ENCODE results near the gene FXR1. TPM values are rescaled to one million over a fixed set of nuclear protein-coding genes. Genes with fewer than 3 reads are reported as not detected.

The FXR1 gene
- total RNA-seq, 1 experiment from 2014 or later, result 245 TPM

- TF ChIP-seq ERG (CRISPR knock-in tag; IDR thresholded peaks at IDR 0.05) (no peak), NFYB (CRISPR knock-in tag; conservative IDR thresholded peaks at IDR 0.05; ENCODE audit: low read depth) (no peak), RELA (CRISPR knock-in tag; IDR thresholded peaks at IDR 0.05; ENCODE audit: borderline replicate concordance) (no peak), NFE2L1 (CRISPR knock-in tag; IDR thresholded peaks at IDR 0.05) (no peak)
- TF ChIP-seq, protein P1, sequence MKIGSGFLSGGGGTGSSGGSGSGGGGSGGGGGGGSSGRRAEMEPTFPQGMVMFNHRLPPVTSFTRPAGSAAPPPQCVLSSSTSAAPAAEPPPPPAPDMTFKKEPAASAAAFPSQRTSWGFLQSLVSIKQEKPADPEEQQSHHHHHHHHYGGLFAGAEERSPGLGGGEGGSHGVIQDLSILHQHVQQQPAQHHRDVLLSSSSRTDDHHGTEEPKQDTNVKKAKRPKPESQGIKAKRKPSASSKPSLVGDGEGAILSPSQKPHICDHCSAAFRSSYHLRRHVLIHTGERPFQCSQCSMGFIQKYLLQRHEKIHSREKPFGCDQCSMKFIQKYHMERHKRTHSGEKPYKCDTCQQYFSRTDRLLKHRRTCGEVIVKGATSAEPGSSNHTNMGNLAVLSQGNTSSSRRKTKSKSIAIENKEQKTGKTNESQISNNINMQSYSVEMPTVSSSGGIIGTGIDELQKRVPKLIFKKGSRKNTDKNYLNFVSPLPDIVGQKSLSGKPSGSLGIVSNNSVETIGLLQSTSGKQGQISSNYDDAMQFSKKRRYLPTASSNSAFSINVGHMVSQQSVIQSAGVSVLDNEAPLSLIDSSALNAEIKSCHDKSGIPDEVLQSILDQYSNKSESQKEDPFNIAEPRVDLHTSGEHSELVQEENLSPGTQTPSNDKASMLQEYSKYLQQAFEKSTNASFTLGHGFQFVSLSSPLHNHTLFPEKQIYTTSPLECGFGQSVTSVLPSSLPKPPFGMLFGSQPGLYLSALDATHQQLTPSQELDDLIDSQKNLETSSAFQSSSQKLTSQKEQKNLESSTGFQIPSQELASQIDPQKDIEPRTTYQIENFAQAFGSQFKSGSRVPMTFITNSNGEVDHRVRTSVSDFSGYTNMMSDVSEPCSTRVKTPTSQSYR (CRISPR knock-in tag; IDR thresholded peaks at IDR 0.05), result no peak
Measured at GRCh38 chr3:180959691-180960090, 47.2 kb downstream of the FXR1 start (continued).

- POLR2A ChIA-PET, result interaction anchor here (0.7 kb wide), 1 partner anchor 375 kb away, joined by 4 read pairs; no protein-coding TSS in a partner anchor
- CTCF ChIA-PET, result no interaction called here
- TF ChIP-seq ERG (CRISPR knock-in tag; IDR thresholded peaks at IDR 0.05), result no peak
- TF ChIP-seq, protein P2, sequence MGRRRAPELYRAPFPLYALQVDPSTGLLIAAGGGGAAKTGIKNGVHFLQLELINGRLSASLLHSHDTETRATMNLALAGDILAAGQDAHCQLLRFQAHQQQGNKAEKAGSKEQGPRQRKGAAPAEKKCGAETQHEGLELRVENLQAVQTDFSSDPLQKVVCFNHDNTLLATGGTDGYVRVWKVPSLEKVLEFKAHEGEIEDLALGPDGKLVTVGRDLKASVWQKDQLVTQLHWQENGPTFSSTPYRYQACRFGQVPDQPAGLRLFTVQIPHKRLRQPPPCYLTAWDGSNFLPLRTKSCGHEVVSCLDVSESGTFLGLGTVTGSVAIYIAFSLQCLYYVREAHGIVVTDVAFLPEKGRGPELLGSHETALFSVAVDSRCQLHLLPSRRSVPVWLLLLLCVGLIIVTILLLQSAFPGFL (CRISPR knock-in tag; IDR thresholded peaks at IDR 0.05; ENCODE audit: borderline replicate concordance), result no peak
- TF ChIP-seq TCF7 (CRISPR knock-in tag; IDR thresholded peaks at IDR 0.05; ENCODE audit: low read depth), result no peak
- no peak for TF ChIP-seq NR2C2 (CRISPR knock-in tag; IDR thresholded peaks at IDR 0.05)
- no peak for TF ChIP-seq ZNF671 (CRISPR knock-in tag; IDR thresholded peaks at IDR 0.05)
- TF ChIP-seq, protein P3, sequence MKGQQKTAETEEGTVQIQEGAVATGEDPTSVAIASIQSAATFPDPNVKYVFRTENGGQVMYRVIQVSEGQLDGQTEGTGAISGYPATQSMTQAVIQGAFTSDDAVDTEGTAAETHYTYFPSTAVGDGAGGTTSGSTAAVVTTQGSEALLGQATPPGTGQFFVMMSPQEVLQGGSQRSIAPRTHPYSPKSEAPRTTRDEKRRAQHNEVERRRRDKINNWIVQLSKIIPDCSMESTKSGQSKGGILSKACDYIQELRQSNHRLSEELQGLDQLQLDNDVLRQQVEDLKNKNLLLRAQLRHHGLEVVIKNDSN (CRISPR knock-in tag; IDR thresholded peaks at IDR 0.05), result no peak
- TF ChIP-seq GTF2I (CRISPR knock-in tag; conservative IDR thresholded peaks at IDR 0.05), result no peak
- TF ChIP-seq MXD4 (CRISPR knock-in tag; IDR thresholded peaks at IDR 0.05; ENCODE audit: borderline replicate concordance), result no peak
- TF ChIP-seq FOXK1 (CRISPR knock-in tag; IDR thresholded peaks at IDR 0.05), result no peak
- no peak for TF ChIP-seq USF2 (CRISPR knock-in tag; IDR thresholded peaks at IDR 0.05)
- no peak for TF ChIP-seq IRF2 (CRISPR knock-in tag; IDR thresholded peaks at IDR 0.05; ENCODE audit: borderline replicate concordance, low read depth)
- no peak for TF ChIP-seq ZNF121 (CRISPR knock-in tag; IDR thresholded peaks at IDR 0.05)
- no peak for TF ChIP-seq KAT7 (CRISPR knock-in tag; IDR thresholded peaks at IDR 0.05; ENCODE audit: borderline replicate concordance)
- TF ChIP-seq, protein P4, sequence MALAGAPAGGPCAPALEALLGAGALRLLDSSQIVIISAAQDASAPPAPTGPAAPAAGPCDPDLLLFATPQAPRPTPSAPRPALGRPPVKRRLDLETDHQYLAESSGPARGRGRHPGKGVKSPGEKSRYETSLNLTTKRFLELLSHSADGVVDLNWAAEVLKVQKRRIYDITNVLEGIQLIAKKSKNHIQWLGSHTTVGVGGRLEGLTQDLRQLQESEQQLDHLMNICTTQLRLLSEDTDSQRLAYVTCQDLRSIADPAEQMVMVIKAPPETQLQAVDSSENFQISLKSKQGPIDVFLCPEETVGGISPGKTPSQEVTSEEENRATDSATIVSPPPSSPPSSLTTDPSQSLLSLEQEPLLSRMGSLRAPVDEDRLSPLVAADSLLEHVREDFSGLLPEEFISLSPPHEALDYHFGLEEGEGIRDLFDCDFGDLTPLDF (CRISPR knock-in tag; IDR thresholded peaks at IDR 0.05), result no peak
- TF ChIP-seq ARID4B (CRISPR knock-in tag; IDR thresholded peaks at IDR 0.05; ENCODE audit: borderline replicate concordance), result no peak
- TF ChIP-seq ZBTB21 (CRISPR knock-in tag; IDR thresholded peaks at IDR 0.05; ENCODE audit: borderline replicate concordance), result no peak
Measured at GRCh38 chr3:180961087-180961486, 48.6 kb downstream of the FXR1 start.

More at GRCh38 chr3:180961087-180961486, 48.6 kb downstream of the FXR1 start:
- Mint-ChIP-seq H3K9me3 (no peaks in the 10 kb centered on the region), H3K4me3 (no peak overlapping the region), H3K36me3 (peaks cover 70% of the 10 kb centered on the region), H3K4me1 (no peaks in the 10 kb centered on the region), H3K27me3 (ENCODE audit: low read depth) (no peaks in the 10 kb centered on the region), H3K27ac (no peak overlapping the region)
- ATAC-seq (no peak), DNase-seq (ENCODE audit: low spot score) (no peak)
